ENCODE data around the gene MEGF10.

Gene MEGF10

GRCh38 chr5:127326976-127327755, 36.6 kb downstream of the MEGF10 start:
- DNase-seq (ENCODE audit: low read depth): no peak

GRCh38 chr5:127330116-127330515, 39.5 kb downstream of the MEGF10 start:
- DNase-seq (ENCODE audit: low read depth): no peak

GRCh38 chr5:127331890-127332649, 41.5 kb downstream of the MEGF10 start:
- no peak for DNase-seq (ENCODE audit: low read depth)

- no peak for DNase-seq (ENCODE audit: low read depth)
Measured at GRCh38 chr5:127333483-127333882, 42.9 kb downstream of the MEGF10 start.

- no peak for DNase-seq (ENCODE audit: low read depth)
Measured at GRCh38 chr5:127335381-127335780, 44.8 kb downstream of the MEGF10 start.

- no peak for DNase-seq (ENCODE audit: low read depth)
Measured at GRCh38 chr5:127337876-127338275, 47.3 kb downstream of the MEGF10 start.

GRCh38 chr5:127338501-127338900, 47.9 kb downstream of the MEGF10 start:
- DNase-seq (ENCODE audit: low read depth): no peak

- no peak for DNase-seq (ENCODE audit: low read depth)
Measured at GRCh38 chr5:127340606-127341005, 50.0 kb downstream of the MEGF10 start.

GRCh38 chr5:127342364-127342763, 51.8 kb downstream of the MEGF10 start:
- DNase-seq (ENCODE audit: low read depth): no peak

GRCh38 chr5:127343313-127343712, 52.7 kb downstream of the MEGF10 start:
- DNase-seq (ENCODE audit: low read depth): no peak

- no peak for DNase-seq (ENCODE audit: low read depth)
Measured at GRCh38 chr5:127343866-127344265, 53.3 kb downstream of the MEGF10 start.

- DNase-seq (ENCODE audit: low read depth): no peak
Measured at GRCh38 chr5:127344931-127345330, 54.3 kb downstream of the MEGF10 start.

- DNase-seq (ENCODE audit: low read depth): no peak
Measured at GRCh38 chr5:127351418-127351817, 60.8 kb downstream of the MEGF10 start.

GRCh38 chr5:127352068-127352467, 61.5 kb downstream of the MEGF10 start:
- no peak for DNase-seq (ENCODE audit: low read depth)

- DNase-seq (ENCODE audit: low read depth): no peak
Measured at GRCh38 chr5:127353327-127353726, 62.7 kb downstream of the MEGF10 start.

- no peak for DNase-seq (ENCODE audit: low read depth)
Measured at GRCh38 chr5:127353796-127354195, 63.2 kb downstream of the MEGF10 start.

- no peak for DNase-seq (ENCODE audit: low read depth)
Measured at GRCh38 chr5:127355337-127355736, 64.7 kb downstream of the MEGF10 start.

GRCh38 chr5:127358284-127358683, 67.7 kb downstream of the MEGF10 start:
- no peak for DNase-seq (ENCODE audit: low read depth)

GRCh38 chr5:127358740-127359139, 68.1 kb downstream of the MEGF10 start:
- no peak for DNase-seq (ENCODE audit: low read depth)

- no peak for DNase-seq (ENCODE audit: low read depth)
Measured at GRCh38 chr5:127359502-127359901, 68.9 kb downstream of the MEGF10 start.

GRCh38 chr5:127363403-127363802, 72.8 kb downstream of the MEGF10 start:
- DNase-seq (ENCODE audit: low read depth): no peak

GRCh38 chr5:127367029-127367428, 76.4 kb downstream of the MEGF10 start:
- no peak for DNase-seq (ENCODE audit: low read depth)

- DNase-seq (ENCODE audit: low read depth): no peak
Measured at GRCh38 chr5:127367946-127368465, 77.4 kb downstream of the MEGF10 start.
